Measurements from ENCODE around the gene KRT31.
A peak's percentile ranks its signal among the peaks of the same experiment; 100 is the strongest.
"Not testable (repeated sequence)": the region's sequence is repeated elsewhere in the genome, so short reads cannot be mapped to it uniquely, and the experiment has no call there.

KRT31 gene

GRCh38 chr17:41417127-41417526 is 19.7 kb upstream of the KRT31 start:
- no peak for DNase-seq

- no peak for DNase-seq
Observed at GRCh38 chr17:41416479-41416878, 19.1 kb upstream of the KRT31 start.

DNA sequence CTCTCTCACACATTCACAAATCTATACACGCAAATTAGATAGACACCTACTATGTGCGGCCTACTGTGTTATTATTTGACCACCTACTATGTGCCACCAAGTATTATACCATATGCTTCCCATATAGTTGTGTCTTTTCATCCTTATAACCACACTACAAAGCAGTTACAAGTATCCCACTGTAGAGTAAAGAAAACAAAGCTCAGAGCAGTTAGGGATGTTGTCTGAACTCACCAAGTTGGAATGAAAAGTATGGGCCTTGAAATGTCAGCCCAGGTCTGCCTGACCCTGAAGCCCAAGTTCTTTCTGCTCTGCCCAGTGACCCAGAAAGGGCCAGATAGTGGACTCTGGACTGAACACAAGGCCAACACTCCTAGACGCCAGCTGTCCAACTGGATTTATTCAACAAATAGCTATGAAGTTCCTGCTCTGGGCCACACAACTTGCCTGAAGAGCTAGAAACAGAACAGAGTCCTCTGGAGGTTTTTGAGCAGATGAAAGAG is 18.5 kb upstream of the KRT31 start:
- DNase-seq, result no peak

DNA sequence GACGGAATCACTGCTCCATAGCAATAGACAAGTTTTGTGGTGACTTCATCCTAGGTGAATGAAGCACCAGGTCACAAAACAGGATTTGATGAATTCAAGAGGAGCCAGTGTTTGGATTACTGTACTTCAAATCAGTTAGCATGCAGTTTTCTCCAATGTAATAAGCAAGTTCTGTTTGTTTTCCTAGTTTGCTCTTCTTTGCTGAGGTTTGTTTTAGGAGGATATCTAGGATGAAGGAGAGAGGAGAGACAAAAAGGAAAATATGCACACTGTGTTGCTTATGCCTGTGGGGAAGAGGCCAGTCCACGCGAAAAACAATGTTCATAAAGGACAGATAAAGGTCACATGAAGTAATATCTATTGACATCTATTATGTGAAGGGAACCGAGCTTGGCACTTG is 18.0 kb upstream of the KRT31 start:
- no peak for DNase-seq

DNA sequence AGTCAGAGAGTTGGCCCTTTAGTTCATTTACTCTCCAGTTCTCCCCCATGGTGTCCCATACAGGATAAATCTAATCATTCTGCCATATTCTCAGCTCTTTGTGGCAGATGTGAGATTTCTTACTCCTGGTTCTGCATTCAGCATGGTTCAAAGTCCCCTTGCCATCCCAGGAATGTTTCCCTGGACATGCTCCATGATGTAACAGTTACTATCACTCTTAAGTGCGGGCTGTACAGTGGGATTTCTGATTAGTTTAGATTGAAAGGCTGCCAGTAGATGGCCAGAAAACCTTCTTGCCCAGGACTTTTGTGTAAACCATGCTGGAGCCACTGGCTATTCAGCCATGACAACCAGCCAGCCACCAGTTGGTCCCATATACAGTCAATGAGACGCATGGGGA is 16.6 kb upstream of the KRT31 start:
- no peak for DNase-seq

DNA sequence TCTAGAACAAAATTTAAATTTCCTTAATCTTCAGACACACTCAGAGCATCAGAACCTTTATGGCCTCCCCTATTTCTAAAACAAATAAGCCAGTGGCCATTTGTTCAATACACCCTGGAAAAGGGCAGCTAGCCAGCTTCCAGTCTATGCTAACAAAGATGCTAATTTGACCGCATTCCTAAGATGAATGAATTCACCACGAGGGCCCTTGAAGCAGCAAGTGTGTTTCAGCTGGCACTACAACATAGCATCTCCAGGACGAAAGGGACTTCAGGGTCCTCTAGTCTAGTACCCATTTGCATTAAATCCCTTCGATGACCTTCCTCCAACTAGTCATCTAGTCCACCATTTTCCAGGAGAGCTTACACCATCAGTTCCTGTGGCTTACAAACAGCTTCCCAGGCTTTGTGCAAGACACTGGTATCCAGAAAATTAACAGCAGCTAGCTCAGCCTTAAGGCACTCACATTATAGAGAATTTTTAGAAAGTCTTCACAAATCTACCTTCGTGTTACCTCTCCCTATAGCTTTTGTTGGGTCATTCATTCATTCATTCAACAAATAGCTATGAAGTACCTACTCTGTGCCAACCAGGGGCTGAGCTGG is 16.0 kb upstream of the KRT31 start:
- no peak for DNase-seq

GRCh38 chr17:41411072-41411840 is 13.8 kb upstream of the KRT31 start:
- DNase-seq, result no peak

GRCh38 chr17:41407226-41407625 is 9.8 kb upstream of the KRT31 start:
- DNase-seq, result no peak

DNA sequence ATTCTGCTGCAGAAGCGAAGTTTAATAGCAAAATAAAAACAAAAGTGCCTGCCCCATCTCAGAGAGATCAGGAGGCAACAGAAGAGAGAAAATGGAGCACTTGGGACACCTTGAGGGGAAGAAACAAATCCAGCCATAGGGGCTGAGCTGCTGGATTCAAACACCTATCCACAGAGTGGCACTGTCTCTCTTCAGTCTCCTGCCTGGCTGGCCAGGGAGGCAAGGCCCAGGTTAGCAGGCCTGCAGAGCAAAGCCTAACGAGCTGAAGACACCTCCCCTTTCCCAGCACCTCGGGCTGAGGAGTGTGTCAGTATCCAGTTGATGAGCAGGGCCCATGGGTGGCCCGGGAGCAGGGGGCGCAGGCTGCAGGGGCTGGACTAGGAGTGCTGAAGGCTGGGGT is 8.8 kb upstream of the KRT31 start:
- no peak for DNase-seq

DNA sequence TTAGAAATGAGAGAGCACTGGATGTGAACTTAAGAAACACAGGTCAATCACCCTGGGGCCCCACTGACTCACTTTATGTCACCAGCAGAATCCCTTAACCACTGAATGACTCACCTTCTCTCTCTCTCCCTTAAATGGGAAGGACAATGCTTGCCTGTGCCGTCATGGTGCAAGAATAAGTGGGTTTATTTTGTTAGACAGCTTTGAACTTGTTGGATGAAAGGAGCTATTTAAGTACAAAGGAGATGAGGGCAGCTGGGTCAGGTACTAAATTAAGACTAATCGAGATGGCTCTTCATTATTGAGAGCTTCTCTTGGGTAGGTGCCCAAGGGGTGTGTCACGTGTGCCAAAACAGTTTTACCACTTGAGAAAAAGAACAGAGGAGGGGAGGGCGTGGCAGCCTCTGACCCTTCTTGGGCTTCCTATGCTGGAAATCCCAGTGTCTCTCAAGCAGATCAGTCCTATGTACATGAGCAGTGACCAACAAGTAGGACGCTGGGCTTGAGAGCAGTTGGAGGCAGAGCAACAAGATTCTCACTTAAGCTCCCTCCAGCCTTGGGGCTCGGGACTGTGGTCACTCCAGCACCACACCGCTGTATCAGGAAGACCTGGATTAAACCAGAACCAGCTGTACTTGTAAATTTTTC is 6.7 kb upstream of the KRT31 start:
- peak in 1 of 2 donors; percentile 22 for DNase-seq

GRCh38 chr17:41403404-41404023 is 6.1 kb upstream of the KRT31 start:
- no peak for DNase-seq

GRCh38 chr17:41402161-41402560 is 4.8 kb upstream of the KRT31 start:
- DNase-seq, result no peak

- no peak for DNase-seq
Observed at GRCh38 chr17:41396340-41396739, 1.1 kb downstream of the KRT31 start.

DNA sequence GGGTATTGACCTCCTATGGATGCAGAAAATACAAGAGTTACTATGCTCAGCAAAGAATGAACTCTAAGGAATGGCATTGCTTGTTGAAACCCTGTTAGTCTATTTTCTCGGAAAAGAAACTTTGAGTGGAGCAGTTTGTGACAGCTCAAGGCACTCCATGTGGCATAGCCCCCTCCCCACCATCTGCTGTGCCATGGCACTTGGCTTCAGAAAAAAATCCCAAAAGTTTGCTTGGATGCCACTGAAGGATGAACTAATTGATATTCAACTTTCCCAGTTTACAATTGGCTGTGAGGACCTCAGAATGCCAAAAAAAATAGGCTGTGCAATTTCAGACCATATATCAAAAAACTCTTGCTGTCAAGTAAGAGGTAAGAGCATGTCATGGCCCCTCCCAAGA is 1.8 kb downstream of the KRT31 start:
- DNase-seq, result no peak

DNA sequence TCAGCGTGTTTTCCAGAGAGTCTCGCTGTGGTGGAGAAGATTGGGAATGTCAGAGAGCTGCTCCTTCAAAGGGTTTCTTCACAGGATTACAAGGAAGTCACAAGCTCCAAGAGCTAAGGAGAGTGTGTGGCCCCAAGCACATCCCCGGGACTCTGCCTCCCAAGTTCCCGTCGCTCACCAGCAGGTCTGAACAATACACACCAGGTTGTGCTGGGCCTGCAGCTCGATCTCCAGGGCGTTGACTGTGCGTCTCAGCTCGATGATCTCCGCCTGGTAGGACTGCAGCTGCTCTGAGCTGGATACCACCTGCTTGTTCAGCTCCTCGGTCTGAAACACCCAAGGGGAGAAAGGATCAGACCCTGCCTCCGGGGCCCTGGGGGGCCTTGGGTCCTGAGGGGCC is 2.4 kb downstream of the KRT31 start:
- DNase-seq, result not testable (repeated sequence)

- DNase-seq, result no peak
Observed at GRCh38 chr17:41394254-41394996, 3.0 kb downstream of the KRT31 start.

- no peak for DNase-seq
Observed at GRCh38 chr17:41393826-41394225, 3.6 kb downstream of the KRT31 start.

DNA sequence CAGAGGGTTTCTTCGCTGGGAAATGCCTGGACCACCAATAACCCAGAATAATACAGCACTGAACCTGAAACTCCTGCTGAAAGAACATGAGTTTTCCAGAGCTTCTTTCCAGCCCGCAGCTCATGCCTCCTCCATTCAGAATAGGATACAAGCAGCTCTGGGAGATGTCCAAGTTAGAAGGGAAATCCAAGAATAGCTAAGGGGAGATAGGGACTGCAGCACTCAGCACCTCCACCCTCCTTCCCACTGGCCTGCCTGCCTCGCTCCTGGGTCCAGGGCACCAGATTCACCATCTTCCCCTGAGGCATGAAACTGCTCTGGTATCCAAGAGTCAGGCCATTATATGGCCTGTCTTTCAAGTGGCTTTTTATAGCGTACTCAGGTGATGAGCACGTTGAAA is 4.1 kb downstream of the KRT31 start:
- DNase-seq, result no peak

DNA sequence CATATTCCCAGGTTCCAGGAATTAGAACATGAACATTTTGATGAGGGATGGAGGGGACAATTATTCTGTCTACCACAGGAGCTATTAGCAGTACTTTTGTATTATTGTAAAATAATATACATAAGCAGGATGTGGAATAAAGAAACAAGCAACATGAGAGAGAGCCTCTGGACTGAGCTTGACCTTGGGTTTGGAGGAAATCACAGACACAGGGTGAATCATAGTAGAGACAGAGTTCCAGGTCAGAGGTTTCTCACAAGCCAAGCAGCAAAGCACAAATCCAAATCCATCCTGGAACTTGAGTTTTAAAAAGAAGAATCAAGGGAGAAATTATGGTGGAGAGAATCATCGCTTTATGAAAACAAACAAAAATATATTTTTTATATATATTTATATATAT is 5.1 kb downstream of the KRT31 start:
- DNase-seq, result no peak

DNA sequence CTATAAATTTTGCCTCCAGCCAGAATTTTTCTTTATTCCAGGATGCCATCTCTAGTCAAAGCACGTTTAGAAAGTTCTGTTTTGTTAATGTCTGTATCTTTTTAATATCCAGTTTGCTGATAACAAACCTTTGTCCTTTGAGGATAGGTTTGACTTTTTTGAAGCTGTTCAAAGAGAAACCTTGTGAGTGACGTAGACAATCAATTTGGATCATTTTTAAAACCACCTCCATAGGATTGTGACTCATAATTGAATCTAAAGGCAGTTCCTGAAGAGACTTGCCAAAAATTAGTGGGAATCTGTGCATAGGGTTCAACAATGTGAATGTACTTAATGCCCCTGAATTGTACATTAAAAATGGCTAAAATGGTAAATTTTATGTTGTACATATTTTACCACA is 5.9 kb downstream of the KRT31 start:
- DNase-seq, result no peak

- DNase-seq, result no peak
Observed at GRCh38 chr17:41390411-41390938, 6.9 kb downstream of the KRT31 start.

- no peak for DNase-seq
Observed at GRCh38 chr17:41387670-41388069, 9.7 kb downstream of the KRT31 start.

DNA sequence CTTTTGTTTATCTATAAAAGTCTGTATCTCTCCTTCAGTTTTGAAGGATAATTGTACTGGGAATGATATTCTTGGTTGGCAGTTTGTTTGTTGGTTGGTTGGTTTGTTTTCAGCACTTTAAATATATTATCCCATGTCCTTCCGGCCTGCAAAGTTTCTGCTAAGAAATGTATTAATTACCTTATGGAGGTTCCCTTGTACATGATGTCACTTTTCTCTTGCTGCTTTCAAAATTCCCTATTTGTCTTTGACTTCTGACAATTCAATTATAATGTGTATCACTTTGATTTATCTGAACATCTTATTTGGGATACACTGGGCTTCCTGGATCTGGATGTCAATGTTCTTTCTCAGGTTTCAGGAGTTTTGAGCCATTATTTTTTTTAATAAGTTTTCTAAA is 11.2 kb downstream of the KRT31 start:
- DNase-seq, result no peak
